WTC11 (cell line): ENCODE results near the gene IRF1.

ENCODE experiments used
- CTCF ChIP-seq: fragments of 200-600 bp; IDR thresholded peaks from 2 replicates; pipeline ENCODE4 v1.8.0; 2022; ENCODE audit warnings: antibody characterized with exemption
- E2F4 ChIP-seq: sonication (generic); formaldehyde crosslinking; IDR thresholded peaks from 2 replicates; pipeline ENCODE4 v1.8.1; 2022; ENCODE audit warnings: low read depth, mild to moderate bottlenecking, moderate library complexity, missing genetic modification reagents, borderline replicate concordance
- FOXJ3 ChIP-seq: sonication (generic); formaldehyde crosslinking; IDR thresholded peaks from 2 replicates; pipeline ENCODE4 v1.9.0; 2021; ENCODE audit warnings: missing genetic modification reagents, mild to moderate bottlenecking, borderline replicate concordance
- FOXK1 ChIP-seq: sonication (generic); formaldehyde crosslinking; IDR thresholded peaks from 2 replicates; pipeline ENCODE4 v1.8.0; 2022; ENCODE audit warnings: mild to moderate bottlenecking, moderate library complexity, missing genetic modification reagents
- GRHL2 ChIP-seq: fragments of 250-450 bp; sonication (Bioruptor Pico); IDR thresholded peaks from 2 replicates; pipeline ENCODE4 v1.8.0; 2022; ENCODE audit warnings: mild to moderate bottlenecking, moderate library complexity; ENCODE audit not compliant: insufficient replicate concordance, severe bottlenecking
- TEAD4 ChIP-seq: sonication (generic); formaldehyde crosslinking; IDR thresholded peaks from 2 replicates; pipeline ENCODE4 v1.8.0; 2022; ENCODE audit warnings: mild to moderate bottlenecking, missing genetic modification reagents
- ZNF121 ChIP-seq: sonication (generic); formaldehyde crosslinking; IDR thresholded peaks from 2 replicates; pipeline ENCODE4 v1.8.0; 2023; ENCODE audit warnings: missing genetic modification reagents

- TF ChIP-seq E2F4: no peak
- no peak for TF ChIP-seq CTCF
- no peak for TF ChIP-seq FOXK1 (CRISPR knock-in tag)
- TF ChIP-seq ZNF121 (CRISPR knock-in tag): no peak
- TF ChIP-seq FOXJ3 (CRISPR knock-in tag): no peak
- no peak for TF ChIP-seq GRHL2 (CRISPR knock-in tag)
- no peak for TF ChIP-seq TEAD4 (CRISPR knock-in tag)
Observed at GRCh38 chr5:132493821-132494220, 3.2 kb upstream of the IRF1 start.
